Ectodermal cell (in vitro differentiated cells): ENCODE measurements around the gene MAFF.
"Not testable (repeated sequence)": the region's sequence is repeated elsewhere in the genome, so short reads cannot be mapped to it uniquely, and the experiment has no call there.

Experiments used
- H3K27ac ChIP-seq: 2 replicates; pipeline ENCODE4 v1.7.0; 2013; ENCODE audit warnings: mild to moderate bottlenecking, low read depth, low read length; ENCODE audit not compliant: insufficient read depth, poor library complexity, severe bottlenecking
- H3K27me3 ChIP-seq: 2 replicates; pipeline ENCODE4 v1.7.0; 2013; ENCODE audit warnings: mild to moderate bottlenecking, low read length; ENCODE audit not compliant: insufficient read depth, control insufficient read depth, poor library complexity, severe bottlenecking
- H3K36me3 ChIP-seq: one replicate; pipeline ENCODE4 v1.7.0; 2013; ENCODE audit warnings: low read length; ENCODE audit not compliant: control insufficient read depth, insufficient read depth
- H3K4me1 ChIP-seq: one replicate; pipeline ENCODE4 v1.7.0; 2013; ENCODE audit warnings: low read length; ENCODE audit not compliant: control insufficient read depth, insufficient read depth
- H3K4me3 ChIP-seq: 2 replicates; pipeline ENCODE4 v1.7.0; 2013; ENCODE audit warnings: low read depth, low read length, control low read depth; ENCODE audit not compliant: insufficient read depth
- H3K9me3 ChIP-seq: 2 replicates; pipeline ENCODE4 v1.7.0; 2013; ENCODE audit warnings: mild to moderate bottlenecking, low read length, moderate library complexity; ENCODE audit not compliant: control insufficient read depth
- WGBS, 2 experiments: methylation state at CpG; one replicate each; pipeline ENCODE4 v1.1.7; 2013; ENCODE audit warnings: missing lambda C conversion rate in 2 of 2; 5-methylcytosine and 5-hydroxymethylcytosine counted together

Gene MAFF

DNA sequence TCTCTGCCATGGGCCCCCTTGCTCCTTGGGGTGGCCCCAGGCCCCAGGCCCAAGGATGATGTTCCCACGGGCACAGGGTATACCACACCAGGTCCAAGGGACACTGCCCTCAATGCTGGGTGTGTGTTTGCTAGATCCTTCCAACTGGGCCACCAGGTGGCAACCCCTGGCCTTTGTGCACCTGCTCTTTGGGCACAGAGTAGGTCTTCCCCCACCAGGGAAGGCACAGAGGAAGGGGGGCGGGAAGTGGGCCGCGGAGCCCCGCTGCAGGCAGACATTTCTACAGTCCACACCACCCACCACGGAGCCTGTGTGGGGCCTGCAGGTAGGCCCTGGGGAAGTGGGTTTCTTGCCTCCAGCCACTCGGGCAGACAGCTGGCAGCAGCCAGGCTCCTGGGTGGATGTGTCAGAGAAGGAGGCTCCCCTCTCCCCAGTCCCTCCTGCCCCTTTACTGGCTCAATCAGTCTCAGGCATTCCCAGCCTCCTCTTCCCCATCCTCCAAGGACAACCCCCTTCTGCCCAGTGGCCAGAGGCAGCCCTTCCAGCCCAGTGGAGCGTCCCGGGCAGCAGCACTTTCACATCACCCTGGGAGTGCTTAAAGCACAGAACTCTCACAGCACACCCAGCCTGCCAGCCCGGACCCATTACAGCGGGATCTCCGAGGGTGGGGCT, 21.6 kb downstream of the MAFF start:
- WGBS, 2 experiments, result 89 to 94% methylated on average over 11 to 12 of the region's 12 CpGs
- Histone ChIP-seq H3K9me3 (no peaks in the 10 kb centered on the region), H3K27ac (no peak overlapping the region)

DNA sequence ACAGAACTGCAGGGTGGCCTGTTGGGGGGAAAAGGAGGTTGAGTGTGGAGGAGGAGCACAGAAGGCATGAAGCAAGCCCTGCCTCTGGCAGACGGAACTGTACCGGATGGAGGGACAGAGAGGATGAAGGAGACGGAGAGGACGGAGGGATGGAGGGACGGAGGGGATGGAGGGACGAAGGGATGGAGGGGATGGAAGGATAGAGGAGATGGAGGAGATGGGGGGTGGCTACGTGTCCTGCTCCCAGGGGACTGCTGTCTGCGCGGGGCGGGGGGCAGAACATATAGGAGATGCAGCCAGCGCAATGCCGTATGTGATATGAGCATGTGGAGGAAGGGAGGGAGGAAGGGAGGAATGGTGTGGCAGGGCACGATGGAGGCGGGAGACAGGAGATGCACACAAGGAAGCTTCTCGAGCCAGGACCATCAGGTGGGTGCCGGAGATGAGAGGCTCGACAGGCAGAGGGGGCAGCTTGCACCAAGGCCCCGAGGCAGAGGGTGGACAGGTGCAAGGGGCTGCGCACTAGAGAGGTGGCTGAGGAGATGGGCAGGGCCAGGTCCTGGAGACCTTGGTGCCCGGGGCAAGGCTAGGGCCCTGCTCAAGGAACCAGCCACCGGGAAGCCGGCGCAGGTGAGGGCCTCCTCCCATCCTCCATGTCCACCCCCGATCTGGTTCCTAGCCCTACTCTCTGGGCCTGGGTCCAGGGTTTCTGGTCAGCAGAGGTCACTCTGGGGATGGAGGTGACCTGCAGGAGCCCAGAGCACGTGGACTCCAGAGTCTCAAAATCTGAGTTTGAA, 25.3 kb downstream of the MAFF start:
- no peak overlapping the region for H3K27ac ChIP-seq
- no peaks in the 10 kb centered on the region for H3K9me3 ChIP-seq
- H3K4me3 ChIP-seq, result no peak overlapping the region
- H3K36me3 ChIP-seq, result peaks cover 18% of the 10 kb centered on the region
- H3K4me1 ChIP-seq, result peaks cover 4% of the 10 kb centered on the region
- no peaks in the 10 kb centered on the region for H3K27me3 ChIP-seq
- WGBS, 2 experiments, result 93 to 94% methylated on average over 25 of the region's 25 CpGs

More for the DNA sequence above, 21.6 kb downstream of the MAFF start:
- Histone ChIP-seq H3K4me3 (no peak overlapping the region), H3K27me3 (no peaks in the 10 kb centered on the region), H3K4me1 (peaks cover 8% of the 10 kb centered on the region), H3K36me3 (peaks cover 9% of the 10 kb centered on the region)

DNA sequence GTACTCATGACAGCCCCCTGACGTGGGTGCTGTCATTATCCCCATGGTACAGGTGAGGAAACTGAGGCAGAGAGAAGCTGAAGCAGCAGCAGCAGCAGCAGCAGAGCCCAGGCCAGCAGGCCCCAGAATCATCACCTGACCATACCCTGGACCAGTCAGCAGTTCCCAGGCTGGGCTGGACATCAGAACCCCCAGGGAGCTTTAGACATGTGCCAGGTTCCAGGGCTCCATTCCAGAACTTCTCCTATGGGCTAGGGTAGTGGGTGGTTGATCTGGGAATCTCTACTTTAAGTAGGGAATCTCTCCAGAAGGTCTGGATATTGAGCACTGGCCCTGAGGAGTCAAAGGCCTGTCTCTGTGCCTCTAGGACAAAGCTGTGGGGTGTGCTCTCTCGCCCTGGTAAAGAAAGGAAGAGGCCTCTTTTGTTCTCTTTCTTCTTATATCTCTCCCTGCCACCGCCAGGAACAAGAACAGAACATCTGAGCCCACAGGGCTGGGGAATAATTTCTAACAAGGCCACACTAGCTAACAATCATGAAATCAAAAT, 26.6 kb downstream of the MAFF start:
- no peak overlapping the region for H3K4me3 ChIP-seq
- no peaks in the 10 kb centered on the region for H3K9me3 ChIP-seq
- H3K4me1 ChIP-seq, result peaks cover 4% of the 10 kb centered on the region
- 61 to 67% methylated on average over 3 of the region's 3 CpGs for WGBS, 2 experiments
- peaks cover 18% of the 10 kb centered on the region for H3K36me3 ChIP-seq
- no peaks in the 10 kb centered on the region for H3K27me3 ChIP-seq
- H3K27ac ChIP-seq, result no peak overlapping the region

DNA sequence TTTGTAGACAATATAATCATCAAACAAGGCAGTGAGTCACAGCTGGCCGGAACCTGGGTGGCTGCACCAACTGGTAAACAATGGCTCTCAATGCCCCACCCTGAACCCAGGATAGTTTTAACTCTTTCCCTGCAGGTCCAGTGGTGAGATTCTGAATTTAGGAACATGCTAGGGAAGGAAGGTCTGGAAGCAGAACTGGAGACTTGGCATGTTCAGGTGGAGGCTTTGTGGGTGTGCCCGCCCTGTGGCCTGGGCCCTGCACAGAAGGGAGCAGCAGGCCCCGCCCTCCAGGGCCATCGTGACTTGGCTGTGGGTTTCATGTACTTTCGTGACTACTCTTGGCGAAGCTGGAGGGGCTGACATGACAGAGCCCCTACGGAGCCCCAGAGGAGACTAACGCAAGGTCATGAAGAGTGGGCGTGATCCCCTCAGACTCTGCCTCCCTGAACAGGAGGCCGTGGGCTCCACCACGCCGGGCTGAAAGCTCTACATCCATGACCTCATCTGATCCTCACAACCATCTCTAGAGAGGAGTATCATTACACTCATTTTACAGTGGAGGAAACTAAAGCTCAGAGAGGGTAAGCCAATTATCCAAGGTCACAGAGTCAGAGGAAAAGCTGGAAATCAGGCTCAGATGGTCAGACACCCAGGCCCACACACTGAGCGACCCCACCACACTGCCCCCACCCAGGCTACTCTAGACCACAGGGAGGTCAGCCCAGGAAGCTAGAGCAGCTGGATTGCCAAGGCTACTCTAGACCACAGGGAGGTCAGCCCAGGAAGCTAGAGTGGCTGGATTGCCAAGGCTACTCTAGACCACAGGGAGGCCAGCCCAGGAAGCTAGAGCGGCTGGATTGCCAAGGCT, 27.3 kb downstream of the MAFF start:
- Histone ChIP-seq H3K27me3 (no peaks in the 10 kb centered on the region), H3K4me1 (peaks cover 4% of the 10 kb centered on the region), H3K9me3 (no peaks in the 10 kb centered on the region), H3K27ac (no peak overlapping the region), H3K4me3 (no peak overlapping the region), H3K36me3 (peaks cover 18% of the 10 kb centered on the region)
- WGBS, 2 experiments, result 87 to 92% methylated on average over 13 of the region's 14 CpGs

DNA sequence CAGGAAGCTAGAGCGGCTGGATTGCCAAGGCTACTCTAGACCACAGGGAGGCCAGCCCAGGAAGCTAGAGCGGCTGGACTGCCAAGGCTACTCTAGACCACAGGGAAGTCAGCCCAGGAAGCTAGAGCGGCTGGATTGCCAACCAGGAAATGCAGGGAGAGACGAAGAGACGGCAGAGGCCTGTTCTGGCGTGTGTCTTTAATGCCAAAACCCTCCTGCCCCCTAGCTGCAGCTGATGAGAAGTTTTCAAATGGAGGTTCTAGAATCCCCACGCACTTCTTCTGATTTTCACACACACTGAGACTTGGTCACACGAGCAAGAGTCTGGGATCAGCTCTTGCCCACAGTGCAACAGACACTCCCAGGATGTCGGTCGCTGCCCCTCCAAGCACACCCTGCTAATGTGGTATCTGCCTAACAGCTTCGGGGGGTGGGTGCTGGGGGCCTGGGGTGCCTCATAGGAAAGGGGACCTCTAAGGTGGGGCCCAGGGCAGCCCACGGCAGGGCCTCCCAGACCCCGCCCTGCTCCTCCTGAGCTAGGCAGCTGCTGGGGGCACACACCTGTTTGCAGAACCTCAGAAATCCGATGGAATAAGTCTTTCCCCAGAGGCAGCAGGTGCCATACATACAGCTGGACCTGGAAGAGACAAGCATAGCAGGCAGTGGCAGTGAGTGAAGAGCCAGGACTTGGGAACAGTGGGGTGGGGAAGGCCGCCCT, 28.5 kb downstream of the MAFF start:
- no peak overlapping the region for H3K27ac ChIP-seq

DNA sequence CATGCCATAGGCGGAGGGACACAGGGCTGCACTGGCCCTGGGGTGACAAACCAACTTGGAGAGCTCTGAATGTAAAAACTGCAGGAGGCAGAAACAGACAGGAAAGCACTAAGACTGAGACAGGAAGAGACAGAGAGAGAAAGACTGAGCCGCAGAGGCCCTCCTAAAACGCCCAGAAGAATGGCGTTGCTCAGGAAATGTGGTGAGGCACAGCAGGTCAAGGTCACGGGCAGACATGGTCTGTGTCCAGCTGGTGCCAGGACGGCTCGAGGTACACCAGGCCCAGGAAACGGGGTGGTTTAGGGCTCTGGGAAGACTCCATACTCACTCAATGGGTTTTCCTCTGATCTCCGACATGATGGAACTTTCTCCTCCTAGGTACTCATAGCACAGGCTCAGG, 29.1 kb downstream of the MAFF start:
- Histone ChIP-seq H3K36me3 (peaks cover 9% of the 10 kb centered on the region), H3K9me3 (no peaks in the 10 kb centered on the region), H3K27ac (no peak overlapping the region), H3K4me3 (no peak overlapping the region), H3K27me3 (no peaks in the 10 kb centered on the region), H3K4me1 (peaks cover 4% of the 10 kb centered on the region)
- WGBS, 2 experiments, result 95 to 96% methylated on average over 9 of the region's 9 CpGs

More for the DNA sequence above, 28.5 kb downstream of the MAFF start:
- H3K36me3 ChIP-seq, result peaks cover 13% of the 10 kb centered on the region
- H3K4me3 ChIP-seq, result no peak overlapping the region
- WGBS, 2 experiments, result 89 to 91% methylated on average over 15 of the region's 15 CpGs
- H3K9me3 ChIP-seq, result no peaks in the 10 kb centered on the region
- no peaks in the 10 kb centered on the region for H3K27me3 ChIP-seq
- H3K4me1 ChIP-seq, result peaks cover 4% of the 10 kb centered on the region

DNA sequence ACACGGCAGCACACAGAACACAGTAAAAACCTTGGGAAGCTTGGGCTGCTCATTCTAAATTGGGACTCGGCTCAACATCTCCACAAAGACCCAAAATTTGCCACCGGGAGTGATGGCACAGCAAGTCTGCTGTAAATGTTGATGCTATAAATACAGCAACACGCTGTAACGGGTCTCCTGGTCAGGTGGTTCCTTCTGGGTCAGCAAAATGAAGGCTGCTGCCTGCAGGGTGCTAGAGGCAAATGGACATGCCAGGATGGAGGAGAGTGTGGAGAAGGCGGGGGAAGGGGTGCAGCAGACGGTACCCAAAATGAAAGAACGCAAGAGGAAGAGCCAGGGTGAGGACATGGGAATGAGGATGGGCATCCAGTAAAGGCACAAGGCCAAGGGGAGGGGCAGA, 30.4 kb downstream of the MAFF start:
- Histone ChIP-seq H3K36me3 (peaks cover 9% of the 10 kb centered on the region), H3K4me3 (no peak overlapping the region), H3K9me3 (no peaks in the 10 kb centered on the region), H3K4me1 (peaks cover 4% of the 10 kb centered on the region), H3K27me3 (no peaks in the 10 kb centered on the region), H3K27ac (no peak overlapping the region)
- 91 to 92% methylated on average over 8 of the region's 8 CpGs for WGBS, 2 experiments

DNA sequence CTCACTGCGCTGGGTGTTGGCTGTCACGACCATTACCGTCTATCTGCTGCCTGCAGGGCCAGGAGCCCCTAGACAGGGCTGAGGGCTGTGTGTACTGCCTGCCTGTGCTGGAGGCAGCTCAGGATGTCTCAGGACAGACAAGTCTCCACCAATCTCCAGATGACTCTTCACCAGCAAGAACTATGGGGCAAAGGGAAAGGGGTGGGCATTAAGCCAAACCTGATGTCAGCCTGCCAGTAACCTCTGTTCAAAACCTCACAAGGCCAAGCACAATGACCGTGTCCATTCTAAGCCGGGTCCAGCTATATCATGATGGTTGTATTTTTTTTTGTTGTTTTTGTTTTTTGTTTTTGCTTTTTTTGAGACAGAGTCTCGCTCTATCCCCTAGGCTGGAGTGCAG, 31.6 kb downstream of the MAFF start:
- Histone ChIP-seq H3K27ac (no peak overlapping the region), H3K9me3 (no peaks in the 10 kb centered on the region), H3K36me3 (peaks cover 9% of the 10 kb centered on the region), H3K27me3 (no peaks in the 10 kb centered on the region), H3K4me1 (peaks cover 4% of the 10 kb centered on the region), H3K4me3 (no peak overlapping the region)
- 97% methylated on average over 6 of the region's 6 CpGs for WGBS, 2 experiments

DNA sequence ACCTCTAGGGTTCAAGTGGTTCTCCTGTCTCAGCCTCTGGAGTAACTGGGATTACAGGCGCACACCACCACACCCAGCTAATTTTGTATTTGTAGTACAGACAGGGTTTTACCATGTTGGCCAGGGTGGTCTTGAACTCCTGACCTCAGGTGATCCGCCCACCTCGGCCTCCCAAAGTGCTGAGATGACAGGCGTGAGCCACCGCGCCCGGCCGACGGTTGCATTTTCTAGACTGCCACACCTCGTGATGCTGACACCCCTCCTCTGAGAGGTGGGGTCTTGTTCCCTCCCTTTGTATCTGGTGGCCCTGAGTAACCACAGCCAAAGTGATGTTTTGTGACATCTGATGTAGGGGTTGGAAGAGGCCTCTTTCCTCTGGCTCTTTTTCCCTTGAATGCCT, 32.1 kb downstream of the MAFF start:
- not testable (repeated sequence) for H3K36me3 ChIP-seq, H3K4me3 ChIP-seq, H3K9me3 ChIP-seq, H3K27ac ChIP-seq, H3K27me3 ChIP-seq, H3K4me1 ChIP-seq
- WGBS, 2 experiments, result 94% methylated on average over 10 of the region's 10 CpGs
